ENCODE results near the gene GALNT9.

DNA sequence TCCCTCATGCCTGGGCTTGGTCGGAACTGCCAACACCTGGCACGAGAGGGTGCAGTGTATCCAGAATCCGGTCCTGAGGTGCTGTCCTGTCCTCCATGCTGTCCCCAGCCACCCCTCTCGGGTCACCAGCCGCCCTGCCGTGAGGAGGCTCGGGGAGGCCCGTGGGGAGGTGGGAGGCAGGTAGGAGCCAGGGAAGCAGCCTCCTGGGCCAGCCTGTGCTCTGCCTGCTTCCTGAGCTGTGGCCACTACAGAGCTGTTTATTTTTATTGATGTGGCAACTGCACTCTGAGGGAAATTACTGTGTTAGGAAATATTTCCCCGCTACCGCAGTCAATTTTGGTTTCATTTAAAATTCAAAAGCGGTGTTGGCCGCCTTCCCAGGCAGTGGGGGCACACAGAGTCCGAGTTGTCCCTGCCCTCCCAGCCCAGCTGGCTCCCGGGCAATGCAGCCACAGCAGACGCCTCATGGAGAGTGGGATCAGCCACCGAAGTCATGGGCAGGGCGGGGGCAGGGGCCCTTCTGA lies 166.8 kb downstream of the GALNT9 start:
- no peak for TF ChIP-seq POLR2A (IDR thresholded peaks at IDR 0.05; ENCODE audit: low read length)
- no peak for TF ChIP-seq CTCF (IDR thresholded peaks at IDR 0.05)
- TF ChIP-seq RNF2 (IDR thresholded peaks at IDR 0.05; ENCODE audit: borderline replicate concordance, low read depth): no peak
- no peak for TF ChIP-seq CEBPB (IDR thresholded peaks at IDR 0.05)
- no peak for TF ChIP-seq EP300 (IDR thresholded peaks at IDR 0.05)
- no peak for TF ChIP-seq RFX5 (IDR thresholded peaks at IDR 0.05)
- TF ChIP-seq PHF8 (IDR thresholded peaks at IDR 0.05; ENCODE audit: borderline replicate concordance, low read depth): no peak
- TF ChIP-seq RAD21 (conservative IDR thresholded peaks at IDR 0.05 in 1 of 2, IDR thresholded peaks at IDR 0.05 in 1 of 2): no peak
- TF ChIP-seq BHLHE40 (IDR thresholded peaks at IDR 0.05; ENCODE audit: low read depth, low read length): no peak
- no peak for TF ChIP-seq JUN (IDR thresholded peaks at IDR 0.05)

Measured in A549 (cell line).